ENCODE results near the gene COLEC11. TPM values are rescaled to one million over a fixed set of nuclear protein-coding genes. Genes with fewer than 3 reads are reported as not detected.

COLEC11 gene
- total and polyA plus RNA-seq, 9 of the 15 experiments (the other 6 are each of a cell fraction or from before 2014, with no cell fraction given), result 0.32 to 4.3 (median 1.8) TPM

- TF ChIP-seq MGA (IDR thresholded peaks at IDR 0.05) (no peak), NFIX (CRISPR knock-in tag; IDR thresholded peaks at IDR 0.05; ENCODE audit: low read depth) (no peak), DACH1 (IDR thresholded peaks at IDR 0.05; ENCODE audit: partially characterized antibody) (no peak), HMGXB4 (CRISPR knock-in tag; IDR thresholded peaks at IDR 0.05) (no peak), MEIS2 (IDR thresholded peaks at IDR 0.05; ENCODE audit: partially characterized antibody) (peak; percentile 57), ZNF584 (CRISPR knock-in tag; IDR thresholded peaks at IDR 0.05; ENCODE audit: low read depth) (no peak), ZNF316 (IDR thresholded peaks at IDR 0.05) (no peak), MAFK (IDR thresholded peaks at IDR 0.05; ENCODE audit: low read length) (no peak), GTF2E2 (tag; IDR thresholded peaks at IDR 0.05) (no peak), ETS1 (conservative IDR thresholded peaks at IDR 0.05; ENCODE audit: control insufficient read depth, low read depth, low read length) (no peak), FOXK1 (CRISPR knock-in tag; IDR thresholded peaks at IDR 0.05; ENCODE audit: borderline replicate concordance) (no peak)
Observed at GRCh38 chr2:3680548-3681345, 85.8 kb downstream of the COLEC11 start (continued).
